ENCODE measurements around the gene SIGLEC11.

- TF ChIP-seq POLR2A (IDR thresholded peaks at IDR 0.05) (no peak), CTCF (IDR thresholded peaks at IDR 0.05) (no peak)
Measured at GRCh38 chr19:49952906-49953305, 8.1 kb downstream of the SIGLEC11 start.

All from right lobe of liver (tissue), 4 donors.